NCI-H1105 treated with DMSO at 0.1 percent for 48 hours (cell line): ENCODE results near the gene RETREG2.

Experiments used
- DNase-seq: peaks from one replicate; lab custom pipeline; 2025; lab: John Stamatoyannopoulos, UW

Gene RETREG2

GRCh38 chr2:219169930-219170654, 8.0 kb upstream of the RETREG2 start, which contains the start of gene SLC23A3:
TSS of gene SLC23A3 (minus strand) at chr2:219170029. CDS start at chr2:219169984, 45 bp downstream.
- no peak for DNase-seq

GRCh38 chr2:219171231-219171651, 6.8 kb upstream of the RETREG2 start:
- DNase-seq: peak; percentile 2

- no peak for DNase-seq
Observed at GRCh38 chr2:219172231-219173154, 5.6 kb upstream of the RETREG2 start.

- no peak for DNase-seq
Observed at GRCh38 chr2:219173176-219173575, 4.9 kb upstream of the RETREG2 start.

GRCh38 chr2:219174146-219174545, 3.9 kb upstream of the RETREG2 start:
- DNase-seq: no peak

- DNase-seq: no peak
Observed at GRCh38 chr2:219174801-219175200, 3.3 kb upstream of the RETREG2 start.

GRCh38 chr2:219175486-219175885, 2.6 kb upstream of the RETREG2 start:
- no peak for DNase-seq

- peak; percentile 45 for DNase-seq
Observed at GRCh38 chr2:219175928-219176817, 1.9 kb upstream of the RETREG2 start.

GRCh38 chr2:219176818-219177551, 1.1 kb upstream of the RETREG2 start, which contains the start of gene CNPPD1:
TSS of gene CNPPD1 (minus strand) at chr2:219176925. CDS start at chr2:219176828, 97 bp downstream.
- DNase-seq: peak; percentile 64

GRCh38 chr2:219178377-219179175, 501 bp downstream of the RETREG2 start:
- DNase-seq: no peak

GRCh38 chr2:219179601-219180465, 1.8 kb downstream of the RETREG2 start:
- no peak for DNase-seq

GRCh38 chr2:219180961-219181360, 2.9 kb downstream of the RETREG2 start:
- no peak for DNase-seq

- no peak for DNase-seq
Observed at GRCh38 chr2:219181531-219181930, 3.5 kb downstream of the RETREG2 start.

- no peak for DNase-seq
Observed at GRCh38 chr2:219182331-219183150, 4.5 kb downstream of the RETREG2 start.

- no peak for DNase-seq
Observed at GRCh38 chr2:219183151-219183772, 5.2 kb downstream of the RETREG2 start.

- no peak for DNase-seq
Observed at GRCh38 chr2:219184121-219184520, 6.0 kb downstream of the RETREG2 start.

GRCh38 chr2:219186754-219187456, 8.8 kb downstream of the RETREG2 start:
- DNase-seq: no peak
